ENCODE results near the gene LRP8.

LRP8 gene

DNA sequence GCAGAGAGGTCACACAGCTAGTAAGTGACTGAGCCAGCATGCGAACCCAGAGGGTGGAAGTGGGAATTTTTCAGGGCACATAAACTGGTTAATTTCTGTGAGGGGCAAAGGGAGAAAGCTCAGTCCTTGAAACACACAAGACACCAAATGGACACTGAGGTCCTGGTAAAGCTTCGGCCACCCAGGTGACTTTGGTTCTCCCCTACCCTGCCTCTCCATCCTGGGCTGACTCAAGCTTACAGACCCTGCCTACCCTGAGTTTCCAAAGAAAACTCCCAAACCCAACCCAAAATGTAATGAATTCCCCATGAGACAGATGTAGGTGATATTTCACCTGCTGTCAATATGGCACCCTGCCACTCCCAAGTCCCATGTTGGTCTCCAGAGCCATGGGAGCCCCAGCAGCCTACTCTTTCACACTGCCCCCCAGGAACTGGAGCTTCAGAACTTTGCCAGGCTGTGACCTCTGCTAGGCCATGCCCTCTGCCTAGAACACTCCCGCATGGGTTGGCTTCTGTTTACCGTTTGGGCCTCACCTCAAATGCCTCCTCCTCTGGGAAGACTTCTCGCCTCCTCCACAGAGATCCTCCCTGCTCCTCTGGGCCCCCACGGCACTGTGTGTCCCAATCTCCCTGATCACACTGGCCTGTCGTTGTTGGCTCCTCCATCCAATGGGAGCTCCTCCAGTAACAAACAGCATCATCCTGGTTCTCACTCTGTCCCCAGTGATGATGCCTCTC is 3.7 kb upstream of the LRP8 start:
- Histone ChIP-seq H3K9me3 (replicated peaks; ENCODE audit: insufficient read depth, low read length) (no peaks in the 10 kb centered on the region), H3K4me1 (ENCODE audit: low read length) (0 out of 2 replicates have a peak, but pooled peaks cover 3% of the 10 kb centered on the region), H3K27me3 (replicated peaks; ENCODE audit: insufficient read depth, low read length) (no peaks in the 10 kb centered on the region), H3K9me2 (replicated peaks; ENCODE audit: insufficient read depth, low read length) (no peaks in the 10 kb centered on the region), H3F3A (ENCODE audit: insufficient read depth, low read length) (peaks cover 10% of the 10 kb centered on the region), H3K27ac (ENCODE audit: low read length) (no peak overlapping the region), H4K20me1 (ENCODE audit: insufficient read depth, low read length) (no peaks in the 10 kb centered on the region), H3K9ac (ENCODE audit: low read length) (no peak overlapping the region), H3K4me3 (ENCODE audit: low read length) (no peak overlapping the region), H3K36me3 (replicated peaks; ENCODE audit: insufficient read depth, low read length) (no peaks in the 10 kb centered on the region), H3K4me2 (ENCODE audit: low read depth, low read length) (no peak overlapping the region), H2AFZ (ENCODE audit: low read length) (no peak overlapping the region), H3K79me2 (ENCODE audit: low read length) (peaks cover 10% of the 10 kb centered on the region)
- no peak for DNase-seq
- TF ChIP-seq EZH2 (optimal IDR thresholded peaks at IDR 0.05; ENCODE audit: low read depth, low read length) (no peak), EZH2phosphoT487 (IDR thresholded peaks at IDR 0.05; ENCODE audit: low read length) (no peak), CTCF (IDR thresholded peaks at IDR 0.05; ENCODE audit: low read length) (no peak)

- no peak for DNase-seq
Measured at GRCh38 chr1:53330819-53331218, 2.9 kb upstream of the LRP8 start.

GRCh38 chr1:53328541-53329499 is 950 bp upstream of the LRP8 start:
- Histone ChIP-seq H3K4me3 (ENCODE audit: low read length) (peak overlapping the region; percentile 88), H3K27me3 (replicated peaks; ENCODE audit: insufficient read depth, low read length) (no peaks in the 10 kb centered on the region), H4K20me1 (ENCODE audit: insufficient read depth, low read length) (no peaks in the 10 kb centered on the region), H3K9me3 (replicated peaks; ENCODE audit: insufficient read depth, low read length) (no peaks in the 10 kb centered on the region), H2AFZ (ENCODE audit: low read length) (peak overlapping the region; percentile 100), H3K36me3 (replicated peaks; ENCODE audit: insufficient read depth, low read length) (peaks cover 3% of the 10 kb centered on the region; the same call in 1 of the 2 replicates), H3K4me2 (ENCODE audit: low read depth, low read length) (peak overlapping the region; percentile 96), H3K9me2 (replicated peaks; ENCODE audit: insufficient read depth, low read length) (no peaks in the 10 kb centered on the region), H3K79me2 (ENCODE audit: low read length) (peaks cover 31% of the 10 kb centered on the region), H3K9ac (ENCODE audit: low read length) (peak overlapping the region; percentile 76), H3K27ac (ENCODE audit: low read length) (no peak overlapping the region; the same call in 1 of the 2 replicates), H3K4me1 (ENCODE audit: low read length) (peaks cover 11% of the 10 kb centered on the region), H3F3A (ENCODE audit: insufficient read depth, low read length) (peaks cover 20% of the 10 kb centered on the region)
- DNase-seq = no peak
- TF ChIP-seq CTCF (IDR thresholded peaks at IDR 0.05; ENCODE audit: low read length) (no peak), EZH2 (optimal IDR thresholded peaks at IDR 0.05; ENCODE audit: low read depth, low read length) (no peak), EZH2phosphoT487 (IDR thresholded peaks at IDR 0.05; ENCODE audit: low read length) (no peak)

More at GRCh38 chr1:53330819-53331218, 2.9 kb upstream of the LRP8 start:
- Histone ChIP-seq H3K9me2 (replicated peaks; ENCODE audit: insufficient read depth, low read length) (no peaks in the 10 kb centered on the region), H3K79me2 (ENCODE audit: low read length) (peaks cover 11% of the 10 kb centered on the region), H3K4me1 (ENCODE audit: low read length) (0 out of 2 replicates have a peak, but pooled peaks cover 3% of the 10 kb centered on the region), H3K4me3 (ENCODE audit: low read length) (no peak overlapping the region), H3K27me3 (replicated peaks; ENCODE audit: insufficient read depth, low read length) (no peaks in the 10 kb centered on the region), H3K4me2 (ENCODE audit: low read depth, low read length) (no peak overlapping the region), H3K36me3 (replicated peaks; ENCODE audit: insufficient read depth, low read length) (no peaks in the 10 kb centered on the region), H4K20me1 (ENCODE audit: insufficient read depth, low read length) (no peaks in the 10 kb centered on the region), H2AFZ (ENCODE audit: low read length) (no peak overlapping the region), H3K27ac (ENCODE audit: low read length) (no peak overlapping the region), H3F3A (ENCODE audit: insufficient read depth, low read length) (peaks cover 17% of the 10 kb centered on the region), H3K9me3 (replicated peaks; ENCODE audit: insufficient read depth, low read length) (no peaks in the 10 kb centered on the region), H3K9ac (ENCODE audit: low read length) (no peak overlapping the region)
- TF ChIP-seq EZH2 (optimal IDR thresholded peaks at IDR 0.05; ENCODE audit: low read depth, low read length) (no peak), CTCF (IDR thresholded peaks at IDR 0.05; ENCODE audit: low read length) (no peak), EZH2phosphoT487 (IDR thresholded peaks at IDR 0.05; ENCODE audit: low read length) (no peak)

All from MM.1S (cell line).